Measurements from ENCODE around the gene GAL3ST2.

The GAL3ST2 gene

DNA sequence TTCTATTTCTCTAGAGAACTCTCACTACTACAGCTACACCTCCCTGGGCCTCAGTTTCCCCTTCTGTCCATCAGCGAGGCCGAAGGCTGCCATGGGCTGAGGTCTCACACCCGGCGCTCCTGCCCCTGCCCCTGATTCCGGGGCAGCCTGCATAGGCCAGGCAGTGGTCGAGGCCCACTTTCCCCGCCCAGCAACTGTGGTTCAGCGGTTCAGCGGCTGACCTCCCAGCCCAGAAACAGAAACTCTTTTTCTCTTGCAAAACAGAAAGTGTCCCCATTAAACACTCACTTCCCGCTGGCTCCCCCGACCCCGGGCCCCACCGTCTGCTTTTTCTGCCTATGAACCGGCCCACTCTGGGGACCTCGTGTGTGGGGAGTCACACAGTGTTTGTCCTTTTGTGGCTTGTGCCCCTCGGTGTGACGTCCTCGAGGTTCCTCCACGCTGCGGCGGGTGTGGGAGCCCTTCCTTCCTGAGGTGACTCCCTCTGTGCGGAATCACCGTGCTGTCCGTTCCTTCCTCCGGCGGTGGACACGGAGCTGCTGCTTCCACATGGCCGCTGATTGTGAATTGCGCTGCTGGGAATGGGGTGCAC, 66.1 kb downstream of the GAL3ST2 start:
- in situ Hi-C loops (cut with MboI; ENCODE audit: low sequenced_read_pairs) = no loop called here

- in situ Hi-C loops (cut with MboI; ENCODE audit: low sequenced_read_pairs) = no loop called here
Measured at GRCh38 chr2:241843321-241844065, 66.9 kb downstream of the GAL3ST2 start.

DNA sequence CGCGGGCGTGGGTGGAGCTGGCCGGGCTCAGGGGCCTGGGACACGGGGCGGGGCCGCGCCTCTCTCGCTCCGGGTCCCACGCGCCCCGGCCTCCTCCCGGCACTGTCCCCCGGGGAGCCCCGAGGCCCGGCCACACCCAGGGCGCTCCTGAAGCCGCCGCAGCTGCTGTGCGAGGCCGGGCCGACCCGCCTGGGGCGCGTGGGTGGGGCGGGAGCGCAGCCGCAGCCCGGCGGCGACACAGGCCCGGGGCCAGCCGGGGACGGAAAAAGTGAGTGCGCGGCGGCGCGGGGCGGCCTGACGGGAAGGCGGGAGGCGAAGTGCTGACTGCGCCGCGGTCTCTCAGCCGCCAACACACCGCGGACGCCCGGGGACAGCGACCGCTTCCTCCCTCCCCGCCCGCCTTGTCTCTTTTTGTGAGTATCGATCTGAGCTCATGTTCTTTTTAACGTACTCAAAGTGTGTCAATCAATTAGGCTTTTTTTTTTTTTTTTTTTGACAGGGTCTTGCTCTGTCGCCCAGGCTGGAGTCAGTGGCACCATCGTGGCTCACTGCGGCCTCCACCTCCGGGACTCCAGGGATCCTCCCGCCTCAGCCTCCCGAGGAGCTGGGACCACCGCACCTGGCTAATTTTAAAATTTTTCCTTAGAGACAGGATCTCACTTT, 67.6 kb downstream of the GAL3ST2 start:
- in situ Hi-C loops (cut with MboI; ENCODE audit: low sequenced_read_pairs) = no loop called here

DNA sequence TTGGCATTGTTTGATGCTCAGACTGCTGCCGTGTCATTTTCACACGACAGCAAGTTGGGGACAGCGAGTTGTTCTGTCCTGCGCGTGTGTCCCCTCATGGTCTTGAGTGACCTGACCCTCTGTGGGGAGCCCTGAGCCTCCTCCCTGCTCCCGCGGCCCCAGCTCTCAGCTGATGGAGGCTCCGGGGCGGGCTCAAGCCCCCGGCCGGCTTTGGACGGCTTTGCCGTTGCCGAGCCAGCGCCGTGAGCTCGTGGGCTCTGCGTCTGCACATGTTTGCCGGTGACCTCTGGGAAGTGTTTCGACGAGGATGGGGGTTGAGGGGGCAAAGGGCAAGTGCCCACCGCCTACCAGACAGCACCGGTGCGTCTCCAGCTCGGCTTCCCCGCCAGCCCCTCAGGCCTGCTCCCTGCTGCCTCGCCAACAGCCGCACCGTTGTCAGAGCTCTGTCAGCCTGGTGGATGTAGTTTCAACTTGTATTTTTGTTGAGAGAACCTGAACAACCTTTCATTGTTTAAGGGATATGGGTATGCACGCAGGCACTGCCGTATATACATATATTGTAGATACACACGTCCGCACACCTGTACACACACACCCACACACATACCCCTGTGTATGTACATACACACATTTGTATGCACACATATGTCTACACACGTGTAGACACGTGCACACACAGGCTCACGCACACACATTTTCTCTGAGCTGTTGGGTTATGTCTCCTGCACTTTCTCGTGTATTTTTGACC, 68.4 kb downstream of the GAL3ST2 start:
- in situ Hi-C loops (cut with MboI; ENCODE audit: low sequenced_read_pairs) = no loop called here

- in situ Hi-C loops (cut with MboI; ENCODE audit: low sequenced_read_pairs) = no loop called here
Measured at GRCh38 chr2:241846406-241846805, 69.8 kb downstream of the GAL3ST2 start.

- in situ Hi-C loops (cut with MboI; ENCODE audit: low sequenced_read_pairs) = no loop called here
Measured at GRCh38 chr2:241848761-241849615, 72.4 kb downstream of the GAL3ST2 start.

GRCh38 chr2:241849616-241850543, 73.3 kb downstream of the GAL3ST2 start:
- in situ Hi-C loops (cut with MboI; ENCODE audit: low sequenced_read_pairs) = no loop called here

DNA sequence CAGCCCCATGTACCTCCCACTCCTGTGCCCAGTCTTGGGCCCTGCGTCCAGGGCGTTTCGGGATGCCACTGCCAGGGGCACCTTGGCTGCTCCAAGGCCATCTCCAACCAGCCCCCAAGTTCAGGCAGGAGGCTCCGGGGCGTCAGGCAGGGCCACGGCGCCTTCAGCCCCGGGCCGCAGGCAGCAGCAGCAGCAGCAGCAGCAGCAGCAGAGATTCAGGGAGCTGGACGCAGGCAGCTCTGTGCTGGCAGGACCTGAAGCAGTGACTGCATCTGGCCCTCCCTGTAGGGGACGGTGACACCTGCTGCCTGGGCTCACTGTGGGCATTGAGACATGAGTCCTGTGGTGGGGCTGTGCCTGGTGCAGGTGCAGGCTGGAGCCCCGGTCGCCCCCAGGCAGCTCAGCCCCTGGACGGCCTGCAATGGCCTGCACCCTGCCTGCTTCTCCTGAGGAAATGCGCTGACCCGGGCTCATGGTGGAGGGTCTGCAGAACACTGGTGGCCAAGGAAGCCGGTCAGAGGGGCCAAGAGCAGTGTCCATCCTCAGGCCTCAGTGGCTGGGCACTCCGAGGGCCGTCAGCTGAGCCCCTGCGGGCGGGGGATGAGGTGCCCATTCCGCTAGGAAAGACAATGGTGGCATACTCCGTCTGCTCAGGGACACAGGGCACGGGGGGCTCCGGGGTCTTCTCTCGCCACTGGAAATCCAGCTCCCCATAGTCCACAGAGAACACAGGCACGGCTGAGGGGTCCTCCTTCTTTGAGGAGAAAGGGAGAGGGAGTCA, 74.1 kb downstream of the GAL3ST2 start:
- in situ Hi-C loops (cut with MboI; ENCODE audit: low sequenced_read_pairs) = no loop called here

- in situ Hi-C loops (cut with MboI; ENCODE audit: low sequenced_read_pairs) = no loop called here
Measured at GRCh38 chr2:241851325-241852115, 74.9 kb downstream of the GAL3ST2 start.

DNA sequence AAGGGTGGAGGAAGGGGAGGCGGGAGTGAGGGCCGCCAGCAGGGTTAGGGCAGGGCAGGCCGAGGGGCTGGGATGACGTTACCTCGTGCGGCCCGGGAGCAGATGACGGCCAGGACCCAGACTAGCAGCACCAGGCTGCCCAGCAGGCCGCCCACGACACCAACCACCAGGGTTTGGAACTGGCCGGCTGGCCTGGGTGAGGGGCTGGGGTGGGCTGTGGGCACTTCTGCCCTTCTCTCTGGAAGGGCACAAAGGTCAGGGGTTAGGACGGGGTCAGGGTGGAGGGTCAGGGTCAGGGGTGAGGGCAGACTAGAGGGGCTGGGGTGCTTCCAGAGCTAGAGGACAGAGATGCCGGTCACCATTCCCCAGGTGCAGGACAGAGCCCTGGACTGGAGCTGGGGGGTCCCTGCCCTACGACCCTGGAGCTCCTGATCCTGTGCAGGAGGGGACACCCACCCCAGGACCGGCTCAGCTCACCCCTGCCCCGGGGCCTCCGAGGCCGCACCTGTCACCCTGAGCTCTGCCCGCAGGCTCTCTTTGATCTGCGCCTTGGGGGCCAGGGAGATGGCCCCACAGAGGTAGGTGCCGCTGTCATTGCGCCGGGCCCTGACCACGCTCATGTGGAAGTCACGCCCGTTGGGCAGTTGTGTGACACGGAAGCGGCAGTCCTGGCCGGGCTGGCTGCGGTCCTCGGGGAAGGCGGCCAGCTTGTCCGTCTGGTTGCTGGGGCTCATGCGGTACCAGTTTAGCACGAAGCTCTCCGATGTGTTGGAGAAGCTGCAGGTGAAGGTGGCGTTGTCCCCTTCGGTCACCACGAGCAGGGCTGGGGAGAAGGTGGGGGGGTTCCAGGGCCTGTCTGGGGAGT, 75.7 kb downstream of the GAL3ST2 start:
- in situ Hi-C loops (cut with MboI; ENCODE audit: low sequenced_read_pairs) = no loop called here

DNA sequence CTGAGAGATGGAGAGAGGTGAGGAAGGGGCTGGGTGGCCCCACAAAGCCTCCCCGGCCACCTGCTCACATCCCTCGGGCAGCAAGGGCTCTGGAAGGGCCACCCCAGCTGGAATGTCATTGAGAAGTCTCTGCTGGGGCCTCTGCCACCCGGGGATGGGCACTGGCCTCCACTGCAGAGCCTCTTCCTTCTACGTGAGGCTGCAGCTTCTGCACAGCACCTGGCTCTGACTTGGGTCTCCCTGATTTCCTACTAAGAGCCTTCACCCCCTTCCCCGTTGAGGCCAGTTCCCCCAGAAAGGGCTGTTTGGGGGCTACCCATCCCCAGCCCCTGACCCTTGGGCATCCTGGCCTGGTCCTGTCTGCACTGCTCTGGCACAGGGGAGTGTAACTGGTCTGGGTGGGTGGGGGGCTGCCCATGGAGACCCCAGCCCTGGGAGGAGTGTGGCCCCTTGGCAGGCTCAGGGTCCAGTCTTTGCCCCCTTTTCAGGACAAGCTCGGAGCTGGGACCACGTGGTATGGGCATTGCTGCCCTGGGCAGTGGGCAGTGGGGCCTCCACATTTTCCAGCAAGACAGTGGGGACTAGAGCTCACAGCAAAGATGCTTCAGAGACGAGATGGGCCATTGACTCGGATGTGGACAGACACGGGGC, 76.5 kb downstream of the GAL3ST2 start:
- in situ Hi-C loops (cut with MboI; ENCODE audit: low sequenced_read_pairs) = no loop called here
